K562 (cell line): ENCODE data around the gene DPPA2. TPM values are rescaled to one million over a fixed set of nuclear protein-coding genes. Genes with fewer than 3 reads are reported as not detected.

Experiments
- ATAC-seq: fragments of 200-7000 bp; cut with Tn5 transposase; 3 replicates; pipeline ENCODE4 v1.9.1; 2020; ENCODE audit warnings: moderate library complexity
- BruUV-seq: library from RNA; stranded (reverse); fragments of 400-500 nt; replicated peaks from 2 replicates; lab custom pipeline; 2021; lab: Mats Ljungman, UMichigan
- CTCF ChIA-PET: fragments of 300-600 bp; formaldehyde crosslinking; extraction: SDS; loops from one replicate; lab custom pipeline; 2021; ENCODE audit warnings: low intra/inter-chr PET ratio; lab: Yijun Ruan, JAX
- POLR2A ChIA-PET: fragments of 300-600, 350-650 bp; sonication (Branson Sonifier 250); formaldehyde crosslinking; extraction: SDS; loops from one replicate; lab custom pipeline; 2021; ENCODE audit warnings: antibody characterized with exemption, inconsistent platforms; lab: Yijun Ruan, JAX
- DNase-seq, 4 experiments: peaks; one replicate each; pipeline versions ENCODE4 v3.0.0 to v3.0.0-alpha.2; 2011 to 2018; ENCODE audit warnings: low spot score in 3 of 4, mixed read lengths in 3 of 4; ENCODE audit errors: extremely low read depth in 1 of 4
- FAIRE-seq: peaks from 2 replicates; lab custom pipeline; 2011; peaks lifted over from hg19 to GRCh38; lab: Jason Lieb, UNC
- H2AFZ ChIP-seq: 2 replicates; pipeline ENCODE4 v1.6.0; 2011; ENCODE audit warnings: low read depth, low read length, control low read depth, inconsistent platforms
- H3K27ac ChIP-seq: fragments of 200-600 bp; 3 replicates; pipeline ENCODE4 v1.8.0; 2011; ENCODE audit warnings: low read depth, mild to moderate bottlenecking, control low read depth, inconsistent platforms, low read length, moderate library complexity, mixed read lengths; ENCODE audit errors: extremely low read depth
- H3K27me3 ChIP-seq, 2 experiments: fragments of 300-600 bp in 1 of 2; 2 replicates in 1 of 2; 3 replicates in 1 of 2; pipeline versions ENCODE4 v1.6.0 to v1.8.0; 2011; ENCODE audit warnings: inconsistent platforms in 2 of 2, low read length in 2 of 2, mild to moderate bottlenecking in 1 of 2, mixed read lengths in 1 of 2, moderate library complexity in 1 of 2; ENCODE audit not compliant: control insufficient read depth in 2 of 2, insufficient read depth in 2 of 2
- H3K36me3 ChIP-seq: fragments of 300-600 bp; 3 replicates; pipeline ENCODE4 v1.8.0; 2011; ENCODE audit warnings: mild to moderate bottlenecking, low read length, inconsistent platforms; ENCODE audit not compliant: control insufficient read depth, insufficient read depth
- H3K4me1 ChIP-seq, 2 experiments: fragments of 200-600 bp in 1 of 2; replicated peaks in 1 of 2; 2 replicates in 1 of 2; 3 replicates in 1 of 2; pipeline versions ENCODE4 v1.5.1 to v1.8.0; 2011; ENCODE audit warnings: inconsistent platforms in 2 of 2, low read length in 2 of 2, mild to moderate bottlenecking in 1 of 2, mixed read lengths in 1 of 2, moderate library complexity in 1 of 2; ENCODE audit not compliant: control insufficient read depth in 2 of 2, insufficient read depth in 2 of 2
- H3K4me2 ChIP-seq: 2 replicates; pipeline ENCODE4 v1.6.1; 2011; ENCODE audit warnings: low read length, control low read depth, inconsistent platforms, mixed read lengths; ENCODE audit not compliant: insufficient read depth
- H3K4me3 ChIP-seq: fragments of 200-600 bp; sonication (generic), shearing (Covaris generic); 2 replicates; pipeline ENCODE4 v1.5.1; 2016; ENCODE audit warnings: control low read depth, inconsistent platforms
- H3K79me2 ChIP-seq: fragments of 200-600 bp; 3 replicates; pipeline ENCODE4 v1.8.0; 2011; ENCODE audit warnings: low read length, inconsistent platforms; ENCODE audit not compliant: control insufficient read depth, insufficient read depth
- H3K9ac ChIP-seq, 2 experiments: 2 replicates each; pipeline versions ENCODE4 v1.6.0 to v1.6.1; 2011; ENCODE audit warnings: low read depth in 2 of 2, low read length in 2 of 2, control low read depth in 1 of 2, inconsistent platforms in 1 of 2, mild to moderate bottlenecking in 1 of 2, mixed read lengths in 1 of 2; ENCODE audit not compliant: insufficient read depth in 1 of 2
- H3K9me1 ChIP-seq: one replicate; pipeline ENCODE4 v1.6.0; 2011; ENCODE audit warnings: inconsistent platforms, mild to moderate bottlenecking, low read length, moderate library complexity; ENCODE audit not compliant: control insufficient read depth, insufficient read depth
- H3K9me3 ChIP-seq: replicated peaks from 2 replicates; pipeline ENCODE4 v1.5.1; 2011; ENCODE audit warnings: low read depth, low read length, inconsistent platforms; ENCODE audit not compliant: control insufficient read depth, insufficient read depth
- H4K20me1 ChIP-seq: replicated peaks from 2 replicates; pipeline ENCODE4 v1.6.1; 2011; ENCODE audit warnings: low read length, inconsistent platforms, mixed read lengths; ENCODE audit not compliant: control insufficient read depth, insufficient read depth
- BACH1 ChIP-seq: fragments of 200-800 bp; sonication (Bioruptor generic); IDR thresholded peaks from 2 replicates; pipeline ENCODE4 v1.6.1; 2016; ENCODE audit warnings: missing genetic modification characterization, missing compliant biosample characterization
- CBX3 ChIP-seq, 2 experiments: IDR thresholded peaks; 1 replicate in 1 of 2; 2 replicates in 1 of 2; pipeline ENCODE4 v1.6.1; 2012; ENCODE audit warnings: inconsistent platforms in 2 of 2, low read length in 2 of 2, borderline replicate concordance in 1 of 2, control low read depth in 1 of 2
- CREM ChIP-seq: IDR thresholded peaks from 2 replicates; pipeline ENCODE4 v1.6.1; 2014; ENCODE audit warnings: antibody characterized with exemption, low read depth
- CTBP1 ChIP-seq: fragments of 450-650 bp; IDR thresholded peaks from 2 replicates; pipeline ENCODE4 v1.6.1; 2016; ENCODE audit warnings: borderline replicate concordance
- ELF2 ChIP-seq: fragments of 250-450 bp; sonication (Bioruptor Pico); IDR thresholded peaks from 2 replicates; pipeline ENCODE4 v1.5.0; 2021; ENCODE audit warnings: mild to moderate bottlenecking
- ETS2 ChIP-seq: IDR thresholded peaks from 2 replicates; pipeline ENCODE4 v1.6.1; 2016; ENCODE audit warnings: borderline replicate concordance, missing genetic modification characterization, mild to moderate bottlenecking, moderate library complexity, missing compliant biosample characterization; ENCODE audit not compliant: poor library complexity, severe bottlenecking
- FIP1L1 ChIP-seq: fragments of 200-400 bp; formaldehyde crosslinking; IDR thresholded peaks from 2 replicates; pipeline ENCODE4 v1.6.1; 2018; ENCODE audit warnings: mild to moderate bottlenecking, low read depth, low read length; ENCODE audit not compliant: poor library complexity, severe bottlenecking
- POLR3A ChIP-seq: IDR thresholded peaks from 2 replicates; pipeline ENCODE4 v1.6.1; 2011; ENCODE audit warnings: borderline replicate concordance, mild to moderate bottlenecking, moderate library complexity; ENCODE audit not compliant: insufficient read length, insufficient read depth; ENCODE audit errors: extremely low read depth
- ZKSCAN8 ChIP-seq: fragments of 200-800 bp; sonication (Bioruptor generic); IDR thresholded peaks from 2 replicates; pipeline ENCODE4 v1.6.1; 2016; ENCODE audit warnings: missing genetic modification characterization, missing compliant biosample characterization
- ZNF518B ChIP-seq: fragments of 250-450 bp; sonication (Bioruptor Pico); IDR thresholded peaks from 2 replicates; pipeline ENCODE4 v1.5.0; 2021; ENCODE audit warnings: mild to moderate bottlenecking, moderate library complexity
- WGBS: fragments of 100-300 bp; shearing (Covaris generic); methylation state at CpG from one replicate; pipeline ENCODE4 v1.1.6; 2016; ENCODE audit warnings: low coverage, mixed read lengths; ENCODE audit not compliant: insufficient coverage; ENCODE audit errors: missing lambda C conversion rate; 5-methylcytosine and 5-hydroxymethylcytosine counted together
- in situ Hi-C: fragments of 300-500 bp; cut with MboI; formaldehyde crosslinking; loops from 4 replicates; pipeline ENCODE4 v1.15.0; 2018; ENCODE audit warnings: inconsistent platforms, mixed read lengths
- intact Hi-C: fragments of 100-400 bp; cut with micrococcal nuclease; formaldehyde crosslinking; loops from 2 replicates; pipeline ENCODE4 v1.14.2; 2022
- polyA plus RNA-seq, 8 experiments: library from polyadenylated mRNA; depleted of rRNA in 4 of 8; stranded (reverse) in 5 of 8; unstranded in 3 of 8; fragments of >200 nt; fragmentation: Nextera tagmentation in 2 of 8; fragmentation: Illumina TruSeq in 1 of 8; extraction: Ambion mirVana in 2 of 8; extraction: Trizol in 1 of 8; gene quantifications; 2 replicates each; pipeline versions ENCODE4 v1.2.1 to v1.2.3, GENCODE V29; 2011 to 2014; ENCODE audit warnings: inconsistent platforms in 1 of 8, missing spikeins in 1 of 8
- total RNA-seq, 7 experiments: library from RNA; depleted of rRNA in 6 of 7; stranded (reverse); fragments of >200 nt in 6 of 7; fragmentation: Illumina TruSeq in 2 of 7; extraction: Trizol in 2 of 7; gene quantifications; 2 replicates each; pipeline versions ENCODE4 v1.2.1 to v1.2.3, GENCODE V29; 2011 to 2021; ENCODE audit warnings: low replicate concordance in 1 of 7
- TF ChIP-seq, protein P1 (sequence below): fragments of 250-450 bp; sonication (Bioruptor Pico); IDR thresholded peaks from 2 replicates; pipeline ENCODE4 v1.4.0; 2020; ENCODE audit warnings: borderline replicate concordance

DPPA2 gene
- total and polyA plus RNA-seq, 9 of the 15 experiments (the other 6 are each of a cell fraction or from before 2014, with no cell fraction given): 0.04 TPM; not detected in 8

DNA sequence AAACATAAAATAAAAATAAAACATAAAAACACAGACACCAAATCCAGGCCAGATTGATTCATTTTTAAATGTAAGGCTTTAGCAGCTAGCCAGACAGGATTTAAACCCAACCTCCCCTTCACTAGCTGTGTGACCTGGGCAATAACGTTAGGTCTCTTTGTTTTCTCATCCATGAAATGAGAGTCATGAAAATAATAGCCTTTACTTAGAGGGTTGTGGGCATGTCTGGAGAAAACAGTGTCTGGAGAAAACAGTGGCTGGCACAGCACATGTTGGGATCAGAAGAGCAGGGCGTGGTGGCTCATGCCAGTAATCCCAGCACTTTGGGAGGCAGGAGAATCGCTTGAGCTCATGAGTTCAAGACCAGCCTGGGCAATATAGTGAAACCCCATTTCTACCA is 22.9 kb upstream of the DPPA2 start:
- Histone ChIP-seq H3K9me3 (no peaks in the 10 kb centered on the region), H3K4me3 (no peak overlapping the region), H4K20me1 (no peaks in the 10 kb centered on the region), H3K9me1 (no peaks in the 10 kb centered on the region), H3K79me2 (no peaks in the 10 kb centered on the region), H3K36me3 (no peaks in the 10 kb centered on the region), H3K9ac (no peak overlapping the region), H3K4me2 (no peak overlapping the region), H2AFZ (no peak overlapping the region), H3K4me1 (no peaks in the 10 kb centered on the region), H3K27ac (no peak overlapping the region), H3K27me3 (no peaks in the 10 kb centered on the region)
- ATAC-seq: no peak
- TF ChIP-seq ETS2 (tag) (no peak), CTBP1 (no peak)
- CTCF ChIA-PET: no interaction called here
- POLR2A ChIA-PET: interaction anchor here (0.6 kb wide), 1 partner anchor 36 kb away, joined by 3 read pairs; no protein-coding TSS in a partner anchor
- in situ Hi-C loops (no loop called here), intact Hi-C loops (no loop called here)
- FAIRE-seq: no peak
- BruUV-seq: no TSS peak
- 0% methylated on average over 2 of the region's 3 CpGs for WGBS
- no peak for DNase-seq

DNA sequence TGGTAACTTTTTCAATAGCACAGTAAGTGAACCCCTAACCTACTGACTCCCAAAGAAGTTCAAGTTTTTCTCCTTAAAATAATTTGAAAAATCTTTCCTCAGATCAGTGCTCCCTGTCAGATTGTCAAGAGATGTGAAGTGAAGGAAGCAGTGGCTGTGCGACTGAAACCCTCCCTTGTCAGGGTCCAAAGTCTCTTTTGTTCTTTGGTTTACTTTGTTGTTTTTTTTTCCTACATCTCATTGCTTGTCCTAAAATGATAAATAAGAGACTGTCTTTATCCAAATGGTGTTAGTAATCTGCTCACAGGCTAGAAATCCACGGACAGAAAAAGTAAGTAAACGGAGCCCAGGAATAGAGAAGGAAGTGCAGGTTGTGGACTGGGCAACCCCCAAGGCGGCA is 22.0 kb upstream of the DPPA2 start:
- intact Hi-C loops (no loop called here), in situ Hi-C loops (no loop called here)
- no TSS peak for BruUV-seq
- 0% methylated on average over 3 of the region's 4 CpGs for WGBS
- H3K9ac ChIP-seq: no peak overlapping the region
- H2AFZ ChIP-seq: no peak overlapping the region
- ChIA-PET POLR2A (no interaction called here), CTCF (no interaction called here)
- no peak for DNase-seq
- H3K4me2 ChIP-seq: no peak overlapping the region
- H4K20me1 ChIP-seq: no peaks in the 10 kb centered on the region
- no peak overlapping the region for H3K4me3 ChIP-seq
- H3K9me1 ChIP-seq: no peaks in the 10 kb centered on the region
- no peak overlapping the region for H3K27ac ChIP-seq
- H3K79me2 ChIP-seq: no peaks in the 10 kb centered on the region
- H3K4me1 ChIP-seq: no peaks in the 10 kb centered on the region
- no peaks in the 10 kb centered on the region for H3K9me3 ChIP-seq
- H3K36me3 ChIP-seq: no peaks in the 10 kb centered on the region
- ATAC-seq: no peak
- no peaks in the 10 kb centered on the region for H3K27me3 ChIP-seq
- FAIRE-seq: no peak
- TF ChIP-seq ELF2 (CRISPR knock-in tag) (no peak), CREM (no peak), BACH1 (no peak), CBX3 (IDR thresholded peaks at IDR 0.05; ENCODE audit: borderline replicate concordance in 1 of 2, low read length in 2 of 2) (no peak), POLR3A (no peak), FIP1L1 (no peak), ZNF518B (no peak), ZKSCAN8 (CRISPR knock-in tag) (no peak)
- TF ChIP-seq, protein P1, sequence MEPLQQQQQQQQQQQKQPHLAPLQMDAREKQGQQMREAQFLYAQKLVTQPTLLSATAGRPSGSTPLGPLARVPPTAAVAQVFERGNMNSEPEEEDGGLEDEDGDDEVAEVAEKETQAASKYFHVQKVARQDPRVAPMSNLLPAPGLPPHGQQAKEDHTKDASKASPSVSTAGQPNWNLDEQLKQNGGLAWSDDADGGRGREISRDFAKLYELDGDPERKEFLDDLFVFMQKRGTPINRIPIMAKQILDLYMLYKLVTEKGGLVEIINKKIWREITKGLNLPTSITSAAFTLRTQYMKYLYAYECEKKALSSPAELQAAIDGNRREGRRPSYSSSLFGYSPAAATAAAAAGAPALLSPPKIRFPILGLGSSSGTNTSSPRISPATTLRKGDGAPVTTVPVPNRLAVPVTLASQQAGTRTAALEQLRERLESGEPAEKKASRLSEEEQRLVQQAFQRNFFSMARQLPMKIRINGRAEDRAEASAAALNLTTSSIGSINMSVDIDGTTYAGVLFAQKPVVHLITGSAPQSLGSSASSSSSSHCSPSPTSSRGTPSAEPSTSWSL (CRISPR knock-in tag): no peak
